ENCODE measurements around the gene ACAD11.

The ACAD11 gene

GRCh38 chr3:132542577-132542976 is 117.0 kb downstream of the ACAD11 start:
- TF ChIP-seq CTCF (conservative IDR thresholded peaks at IDR 0.05): no peak
- H3K27ac ChIP-seq: no peak overlapping the region

- H3K27ac ChIP-seq: no peak overlapping the region
- TF ChIP-seq CTCF (conservative IDR thresholded peaks at IDR 0.05): no peak
These were observed 119.9 kb downstream of the ACAD11 start for GRCh38 chr3:132539681-132540080.

GRCh38 chr3:132538072-132538471 is 121.5 kb downstream of the ACAD11 start:
- TF ChIP-seq CTCF (conservative IDR thresholded peaks at IDR 0.05): no peak
- peak overlapping the region; percentile 62 for H3K27ac ChIP-seq

- peak; percentile 11; the same call in 1 of the 2 replicates for TF ChIP-seq CTCF (conservative IDR thresholded peaks at IDR 0.05)
- peak overlapping the region; percentile 62 for H3K27ac ChIP-seq
These were observed 122.3 kb downstream of the ACAD11 start for GRCh38 chr3:132537297-132537696.

GRCh38 chr3:132536442-132537153 is 123.0 kb downstream of the ACAD11 start:
- no peak for TF ChIP-seq CTCF (conservative IDR thresholded peaks at IDR 0.05)
- peak overlapping the region; percentile 62 for H3K27ac ChIP-seq

- peak overlapping the region; percentile 62 for H3K27ac ChIP-seq
- TF ChIP-seq CTCF (conservative IDR thresholded peaks at IDR 0.05): peak; percentile 73
These were observed 123.8 kb downstream of the ACAD11 start for GRCh38 chr3:132535575-132536441.

- TF ChIP-seq CTCF (conservative IDR thresholded peaks at IDR 0.05): no peak
- H3K27ac ChIP-seq: no peak overlapping the region
These were observed 129.0 kb downstream of the ACAD11 start for GRCh38 chr3:132530624-132531023.
